Esophagus muscularis mucosa (tissue), 4 donors: ENCODE data around the gene LGALS3. TPM values are rescaled to one million over a fixed set of nuclear protein-coding genes. Genes with fewer than 3 reads are reported as not detected.

ENCODE experiments used
- DNase-seq: peaks from one replicate; pipeline ENCODE4 v3.0.0-alpha.2; 2017; ENCODE audit errors: extremely low spot score
- H3K27ac ChIP-seq, 4 donors: fragments of 200-600 bp; sonication (generic); replicated peaks in 1 of 4; 1 replicate in 3 of 4; 2 replicates in 1 of 4; pipeline ENCODE4 v1.5.1; 2016 to 2019; ENCODE audit warnings: mild to moderate bottlenecking in 1 of 4
- H3K27me3 ChIP-seq, 4 donors: fragments of 200-600 bp; sonication (generic); one replicate each; pipeline versions ENCODE4 v1.5.1 to v1.6.0; 2016 to 2019
- H3K36me3 ChIP-seq, 4 donors: fragments of 200-600 bp; sonication (generic); one replicate each; pipeline ENCODE4 v1.5.1; 2016 to 2019
- H3K4me1 ChIP-seq, 4 donors: fragments of 200-600 bp; sonication (generic); one replicate each; pipeline ENCODE4 v1.5.1; 2016 to 2019
- H3K4me3 ChIP-seq, 4 donors: fragments of 200-600 bp; sonication (generic); 1 replicate in 2 of 4; 2 replicates in 2 of 4; pipeline ENCODE4 v1.5.1; 2016 to 2019; ENCODE audit warnings: mild to moderate bottlenecking in 4 of 4, moderate library complexity in 1 of 4
- H3K9me3 ChIP-seq, 4 donors: fragments of 200-600 bp; sonication (generic); 1 replicate in 3 of 4; 2 replicates in 1 of 4; pipeline ENCODE4 v1.5.1; 2016 to 2019
- EP300 ChIP-seq: sonication (generic); formaldehyde crosslinking; IDR thresholded peaks from one replicate; pipeline ENCODE4 v1.6.1; 2017; ENCODE audit warnings: antibody characterized with exemption
- POLR2A ChIP-seq: fragments of 450-650 bp; IDR thresholded peaks from one replicate; pipeline ENCODE4 v1.6.1; 2017; ENCODE audit warnings: antibody characterized with exemption, moderate library complexity, mild to moderate bottlenecking, low read depth
- POLR2AphosphoS5 ChIP-seq, 2 donors: sonication (generic); formaldehyde crosslinking; IDR thresholded peaks; one replicate each; pipeline ENCODE4 v1.6.1; 2017; ENCODE audit warnings: antibody characterized with exemption in 2 of 2
- WGBS: methylation state at CpG from one replicate; pipeline ENCODE4 v1.1.5; 2018; 5-methylcytosine and 5-hydroxymethylcytosine counted together
- intact Hi-C: fragments of 100-400 bp; cut with DNase I; formaldehyde crosslinking; loops from one replicate; pipeline ENCODE4 v1.15.1; 2023
- total RNA-seq, 4 donors: library from RNA; depleted of rRNA; stranded (reverse); fragments of >200 nt; gene quantifications; one replicate each; pipeline versions ENCODE4 v1.1.0 to v1.2.1, GENCODE V29; 2016
- TF ChIP-seq, protein P1 (sequence below), 3 experiments: fragments of 200-600 bp in 2 of 3; fragments of 450-650 bp in 1 of 3; sonication (generic) in 2 of 3; IDR thresholded peaks; one replicate each; pipeline ENCODE4 v1.5.1; 2017 to 2019; ENCODE audit warnings: antibody characterized with exemption in 3 of 3, mild to moderate bottlenecking in 2 of 3, moderate library complexity in 1 of 3

Gene LGALS3
- total RNA-seq, 4 donors from 2014 or later = 247 to 398 (median 297) TPM

DNA sequence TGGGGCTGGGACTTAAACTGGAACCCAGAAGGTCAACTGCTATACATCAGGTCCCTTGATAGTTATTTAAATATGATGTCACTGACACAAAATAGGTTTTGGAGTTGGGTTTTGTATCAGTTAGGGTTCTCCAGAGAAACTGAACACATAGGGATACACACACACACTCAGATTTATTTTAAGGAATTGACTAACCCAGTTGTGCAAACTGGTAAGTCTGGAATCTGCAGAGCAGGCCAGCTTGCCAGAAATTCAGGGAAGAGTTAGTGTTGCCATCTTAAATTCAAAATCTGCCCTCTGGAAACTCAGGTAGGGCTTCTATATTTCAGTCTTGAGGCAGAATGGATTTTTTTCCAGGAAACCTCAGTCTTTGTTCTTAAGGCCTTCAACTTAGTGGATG, 40.7 kb upstream of the LGALS3 start:
- no peak overlapping the region for H3K4me3 ChIP-seq
- no peak overlapping the region for H3K27ac ChIP-seq
- TF ChIP-seq, protein P1, sequence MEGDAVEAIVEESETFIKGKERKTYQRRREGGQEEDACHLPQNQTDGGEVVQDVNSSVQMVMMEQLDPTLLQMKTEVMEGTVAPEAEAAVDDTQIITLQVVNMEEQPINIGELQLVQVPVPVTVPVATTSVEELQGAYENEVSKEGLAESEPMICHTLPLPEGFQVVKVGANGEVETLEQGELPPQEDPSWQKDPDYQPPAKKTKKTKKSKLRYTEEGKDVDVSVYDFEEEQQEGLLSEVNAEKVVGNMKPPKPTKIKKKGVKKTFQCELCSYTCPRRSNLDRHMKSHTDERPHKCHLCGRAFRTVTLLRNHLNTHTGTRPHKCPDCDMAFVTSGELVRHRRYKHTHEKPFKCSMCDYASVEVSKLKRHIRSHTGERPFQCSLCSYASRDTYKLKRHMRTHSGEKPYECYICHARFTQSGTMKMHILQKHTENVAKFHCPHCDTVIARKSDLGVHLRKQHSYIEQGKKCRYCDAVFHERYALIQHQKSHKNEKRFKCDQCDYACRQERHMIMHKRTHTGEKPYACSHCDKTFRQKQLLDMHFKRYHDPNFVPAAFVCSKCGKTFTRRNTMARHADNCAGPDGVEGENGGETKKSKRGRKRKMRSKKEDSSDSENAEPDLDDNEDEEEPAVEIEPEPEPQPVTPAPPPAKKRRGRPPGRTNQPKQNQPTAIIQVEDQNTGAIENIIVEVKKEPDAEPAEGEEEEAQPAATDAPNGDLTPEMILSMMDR (IDR thresholded peaks at IDR 0.05) = no peak
- TF ChIP-seq EP300 = no peak
- no peak for TF ChIP-seq POLR2A
- TF ChIP-seq POLR2AphosphoS5 (IDR thresholded peaks at IDR 0.05) = no peak
- no peaks in the 10 kb centered on the region for H3K27me3 ChIP-seq
- no peaks in the 10 kb centered on the region for H3K9me3 ChIP-seq
- H3K36me3 ChIP-seq = no peaks in the 10 kb centered on the region
- no peak for DNase-seq
- peaks cover 0 to 11% (median 7%) of the 10 kb centered on the region in 4 donors for H3K4me1 ChIP-seq
- intact Hi-C loops = loop anchor here (2.0 kb wide), 1 partner anchor 72 kb away; no protein-coding TSS in a partner anchor

DNA sequence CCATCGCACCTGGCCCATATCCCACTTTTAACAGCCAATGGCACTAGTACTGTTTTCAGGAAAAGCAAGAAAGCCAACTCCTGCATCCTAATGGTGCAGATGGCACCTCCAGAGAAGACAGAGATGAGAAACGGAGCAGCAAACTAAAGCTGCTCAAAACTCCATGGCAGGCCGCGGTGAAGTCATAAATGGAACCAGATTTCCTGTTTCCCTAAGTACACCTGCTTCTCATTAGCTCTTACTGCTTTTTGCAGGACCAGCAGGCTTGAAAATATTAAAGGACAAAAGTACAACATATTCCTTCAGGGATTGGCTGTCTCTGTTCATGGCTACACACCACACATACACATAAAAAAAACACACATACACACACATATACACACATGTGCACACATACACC, 36.7 kb upstream of the LGALS3 start:
- H3K27ac ChIP-seq = no peak overlapping the region
- WGBS = 77% methylated on average over 4 of the region's 4 CpGs
- intact Hi-C loops = no loop called here
- H3K9me3 ChIP-seq = no peaks in the 10 kb centered on the region
- H3K36me3 ChIP-seq = no peaks in the 10 kb centered on the region
- TF ChIP-seq POLR2AphosphoS5 (IDR thresholded peaks at IDR 0.05) (no peak), EP300 (no peak), POLR2A (no peak)
- TF ChIP-seq, protein P1 (IDR thresholded peaks at IDR 0.05) = no peak
- no peak overlapping the region for H3K4me3 ChIP-seq
- DNase-seq = no peak
- H3K4me1 ChIP-seq = peaks cover 0 to 11% (median 9%) of the 10 kb centered on the region in 4 donors
- no peaks in the 10 kb centered on the region for H3K27me3 ChIP-seq

DNA sequence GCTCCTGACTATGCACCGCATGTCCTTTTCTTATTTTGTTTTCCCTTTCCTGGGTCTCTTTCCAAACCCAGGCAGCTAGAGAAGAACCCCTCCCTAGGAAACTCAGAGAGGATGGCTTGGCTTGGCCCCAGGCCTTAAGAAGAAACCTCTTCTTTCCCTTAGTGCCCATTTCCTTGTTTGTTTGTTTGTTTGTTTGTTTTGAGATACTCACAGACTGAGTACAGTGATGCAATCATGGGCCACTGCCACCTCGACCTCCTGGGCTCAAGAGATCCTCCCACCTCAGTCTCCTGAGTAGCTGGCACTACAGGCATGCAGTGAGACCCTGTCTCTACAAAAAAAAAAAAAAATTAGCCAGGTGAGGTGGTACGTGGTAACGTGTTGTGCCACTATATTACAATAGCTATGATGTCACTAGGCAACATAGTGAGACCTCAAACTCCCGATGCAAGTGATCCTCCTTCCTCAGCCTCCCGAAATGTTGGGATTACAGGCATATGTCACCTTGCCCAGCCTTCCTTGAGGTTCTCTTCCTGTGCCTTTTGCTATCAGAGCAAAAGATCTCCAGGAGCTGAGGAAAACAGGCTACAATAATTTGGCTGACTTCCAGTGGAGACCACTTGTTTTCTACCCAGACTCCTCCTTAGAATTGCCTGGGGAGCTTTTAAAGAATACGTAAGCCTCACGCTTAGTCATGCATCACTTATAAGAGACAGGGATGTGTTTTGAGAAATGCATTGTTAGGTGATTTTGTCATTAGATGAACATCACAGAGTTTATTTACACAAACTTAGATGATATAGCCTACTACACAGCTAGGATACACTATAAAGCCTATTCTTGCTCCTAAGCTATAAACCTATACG, 34.5 kb upstream of the LGALS3 start:
- Histone ChIP-seq H3K27ac (no peak overlapping the region), H3K4me3 (no peak overlapping the region), H3K36me3 (no peaks in the 10 kb centered on the region), H3K9me3 (no peaks in the 10 kb centered on the region), H3K27me3 (no peaks in the 10 kb centered on the region), H3K4me1 (peaks cover 5 to 28% (median 10%) of the 10 kb centered on the region in 4 donors)
- intact Hi-C loops = loop anchor here (5.0 kb wide), 1 partner anchor 38 kb away; no protein-coding TSS in a partner anchor
- no peak for TF ChIP-seq EP300
- TF ChIP-seq, protein P1 (IDR thresholded peaks at IDR 0.05) = no peak
- no peak for TF ChIP-seq POLR2AphosphoS5 (IDR thresholded peaks at IDR 0.05)
- no peak for TF ChIP-seq POLR2A
- DNase-seq = no peak
- WGBS = 89% methylated on average over 9 of the region's 9 CpGs

DNA sequence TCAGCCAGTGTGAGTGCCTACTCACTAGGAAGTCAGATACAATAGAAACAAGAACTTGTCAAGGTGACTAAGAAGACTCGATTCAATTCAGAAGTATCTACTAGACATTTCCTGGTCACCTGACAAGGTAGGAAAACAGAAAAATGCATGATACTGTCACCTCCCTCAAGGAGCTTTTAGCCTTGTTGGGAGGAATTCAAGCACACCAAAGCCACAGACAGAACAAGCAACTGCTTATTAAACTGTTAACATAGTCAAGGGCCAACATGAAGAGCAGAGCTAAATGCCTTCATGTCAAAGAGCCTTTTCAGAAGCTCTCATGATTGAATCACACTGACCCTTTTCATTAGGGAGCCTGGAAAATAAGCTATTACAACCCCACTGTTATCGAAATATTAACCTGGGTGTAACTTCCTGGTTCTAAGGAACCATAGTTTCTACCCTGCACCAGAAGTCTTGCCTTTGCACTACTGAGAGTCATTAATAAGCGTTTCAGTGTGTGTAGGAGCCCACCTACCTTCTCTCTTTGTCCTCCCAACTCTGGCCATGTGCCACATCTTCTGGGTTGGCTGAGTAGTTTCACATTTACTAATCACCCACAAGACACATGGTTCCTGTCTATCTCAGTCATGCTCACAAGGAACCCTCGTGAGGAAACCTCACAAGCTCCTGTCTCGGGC, 31.0 kb upstream of the LGALS3 start:
- Histone ChIP-seq H3K27ac (peak overlapping the region; percentile 22 to 93 (median 71)), H3K36me3 (no peaks in the 10 kb centered on the region), H3K4me1 (peaks cover 22 to 56% (median 33%) of the 10 kb centered on the region in 4 donors), H3K4me3 (no peak overlapping the region), H3K9me3 (no peaks in the 10 kb centered on the region), H3K27me3 (no peaks in the 10 kb centered on the region)
- WGBS = 64% methylated on average over 5 of the region's 5 CpGs
- intact Hi-C loops = loop anchor here (5.0 kb wide), 1 partner anchor 34 kb away; no protein-coding TSS in a partner anchor
- no peak for TF ChIP-seq POLR2A
- no peak for TF ChIP-seq EP300
- no peak for TF ChIP-seq POLR2AphosphoS5 (IDR thresholded peaks at IDR 0.05)
- TF ChIP-seq, protein P1 (IDR thresholded peaks at IDR 0.05) = no peak
- no peak for DNase-seq
